Caco-2 (cell line): ENCODE results near the gene OLR1. TPM values are rescaled to one million over a fixed set of nuclear protein-coding genes. Genes with fewer than 3 reads are reported as not detected.

ENCODE experiments used
- BruUV-seq: library from RNA; stranded (reverse); fragments of 400-500 nt; replicated peaks from 2 replicates; lab custom pipeline; 2021; lab: Mats Ljungman, UMichigan
- CTCF ChIA-PET: fragments of 300-600 bp; sonication (Branson Sonifier 250); formaldehyde crosslinking; loops from one replicate; lab custom pipeline; 2022; ENCODE audit warnings: antibody characterized with exemption; lab: Charles Lee
- POLR2A ChIA-PET: fragments of 300-600 bp; sonication (Branson Sonifier 250); formaldehyde crosslinking; loops from one replicate; lab custom pipeline; 2022; ENCODE audit warnings: antibody characterized with exemption; lab: Charles Lee
- DNase-seq, 2 experiments: peaks; one replicate each; pipeline versions ENCODE4 v3.0.0 to v3.0.0-alpha.2; 2020 to 2022
- H3K27me3 ChIP-seq: replicated peaks from 2 replicates; pipeline ENCODE4 v1.6.0; 2011; ENCODE audit warnings: low read length; ENCODE audit not compliant: control insufficient read depth, insufficient read depth
- H3K36me3 ChIP-seq: 2 replicates; pipeline ENCODE4 v1.5.1; 2011; ENCODE audit warnings: low read length; ENCODE audit not compliant: control insufficient read depth, insufficient read depth
- H3K4me1 ChIP-seq: fragments of 250-450 bp; sonication (Bioruptor Pico); 2 replicates; pipeline ENCODE4 v1.5.1; 2020; ENCODE audit warnings: mild to moderate bottlenecking
- H3K4me3 ChIP-seq: 2 replicates; pipeline ENCODE4 v1.5.1; 2011; ENCODE audit warnings: low read depth, mild to moderate bottlenecking, control low read depth, low read length
- H3K9me3 ChIP-seq: fragments of 250-450 bp; sonication (Bioruptor Pico); 2 replicates; pipeline ENCODE4 v1.5.1; 2020; ENCODE audit warnings: mild to moderate bottlenecking, moderate library complexity
- H3K27ac Mint-ChIP-seq: one replicate; pipeline ENCODE4 v1.8.0; 2022; ENCODE audit warnings: mixed read lengths; ENCODE audit not compliant: unreplicated experiment
- H3K27me3 Mint-ChIP-seq: one replicate; pipeline ENCODE4 v1.8.0; 2022; ENCODE audit warnings: mixed read lengths; ENCODE audit not compliant: insufficient read depth, unreplicated experiment
- H3K36me3 Mint-ChIP-seq: one replicate; pipeline ENCODE4 v1.8.0; 2022; ENCODE audit warnings: mild to moderate bottlenecking, mixed read lengths; ENCODE audit not compliant: insufficient read depth, unreplicated experiment
- H3K4me1 Mint-ChIP-seq: one replicate; pipeline ENCODE4 v1.8.0; 2022; ENCODE audit warnings: low read depth, mixed read lengths; ENCODE audit not compliant: unreplicated experiment
- H3K4me3 Mint-ChIP-seq: one replicate; pipeline ENCODE4 v1.8.0; 2022; ENCODE audit warnings: mild to moderate bottlenecking, moderate library complexity, mixed read lengths; ENCODE audit not compliant: unreplicated experiment
- H3K9me3 Mint-ChIP-seq: one replicate; pipeline ENCODE4 v1.8.0; 2022; ENCODE audit warnings: mixed read lengths; ENCODE audit not compliant: unreplicated experiment
- CTCF ChIP-seq, 2 experiments: fragments of 200-600 bp in 1 of 2; IDR thresholded peaks; 1 replicate in 1 of 2; 2 replicates in 1 of 2; pipeline versions ENCODE4 v1.5.1 to v1.8.0; 2011 to 2022; ENCODE audit warnings: antibody characterized with exemption in 1 of 2, control low read depth in 1 of 2, inconsistent platforms in 1 of 2, low read depth in 1 of 2, low read length in 1 of 2, mild to moderate bottlenecking in 1 of 2, moderate library complexity in 1 of 2; ENCODE audit not compliant: insufficient read depth in 1 of 2, severe bottlenecking in 1 of 2, unreplicated experiment in 1 of 2
- intact Hi-C: fragments of 100-400 bp; cut with micrococcal nuclease; formaldehyde crosslinking; loops from one replicate; pipeline ENCODE4 v1.10.0; 2022; ENCODE audit not compliant: unreplicated experiment
- total RNA-seq: library from RNA; stranded (reverse); gene quantifications from 2 replicates; pipeline ENCODE4 v1.2.3, GENCODE V29; 2022

The OLR1 gene
- total RNA-seq, 1 experiment from 2014 or later: 183 TPM

- Mint-ChIP-seq H3K27ac (peak overlapping the region; percentile 99), H3K36me3 (peaks cover 42% of the 10 kb centered on the region), H3K9me3 (no peaks in the 10 kb centered on the region), H3K4me1 (peaks cover 28% of the 10 kb centered on the region), H3K27me3 (no peaks in the 10 kb centered on the region), H3K4me3 (peak overlapping the region; percentile 80)
- no TSS peak for BruUV-seq
- Histone ChIP-seq H3K27me3 (no peaks in the 10 kb centered on the region), H3K4me3 (peak overlapping the region; percentile 92), H3K9me3 (no peaks in the 10 kb centered on the region), H3K36me3 (no peaks in the 10 kb centered on the region), H3K4me1 (peaks cover 24% of the 10 kb centered on the region)
- ChIA-PET CTCF (interaction anchor here (0.6 to 2.2 kb wide), 3 partner anchors 60 to 349 kb away, joined by 3 to 17 read pairs (median 5); no protein-coding TSS in a partner anchor), POLR2A (interaction anchor here (1.5 to 2.2 kb wide), 3 partner anchors 10 to 43 kb away, joined by 3 to 12 read pairs (median 12); no protein-coding TSS in a partner anchor)
- TF ChIP-seq CTCF (IDR thresholded peaks at IDR 0.05; ENCODE audit: insufficient read depth in 1 of 2, low read depth in 1 of 2, low read length in 1 of 2, severe bottlenecking in 1 of 2, unreplicated experiment in 1 of 2): no peak
- peak; percentile 65 to 71 for DNase-seq
- intact Hi-C loops: no loop called here
These were observed 41.5 kb upstream of the OLR1 start for GRCh38 chr12:10213168-10214135.

- peak within 1 kb of the TSS; percentile 99 for H3K27ac Mint-ChIP-seq
- Histone ChIP-seq H3K27me3 (no peaks in the 10 kb centered on the region), H3K4me3 (peak within 1 kb of the TSS; percentile 92), H3K9me3 (no peaks in the 10 kb centered on the region), H3K36me3 (no peaks in the 10 kb centered on the region), H3K4me1 (peaks cover 24% of the 10 kb centered on the region)
- peak within 1 kb of the TSS; percentile 80 for H3K4me3 Mint-ChIP-seq
- no peaks in the 10 kb centered on the region for H3K27me3 Mint-ChIP-seq
- no TSS peak for BruUV-seq
- peak; percentile 85 to 91 for DNase-seq
- ChIA-PET CTCF (interaction anchor here (0.5 to 2.2 kb wide), 6 partner anchors 13 to 616 kb away, joined by 3 to 17 read pairs (median 3); no protein-coding TSS in a partner anchor), POLR2A (interaction anchor here (0.6 to 2.2 kb wide), 10 partner anchors 8 to 1267 kb away, joined by 3 to 12 read pairs (median 3); no protein-coding TSS in a partner anchor)
- H3K9me3 Mint-ChIP-seq: no peaks in the 10 kb centered on the region
- intact Hi-C loops: loop anchor here (1.0 kb wide), 3 partner anchors 22 to 59 kb away; no protein-coding TSS in a partner anchor
- peaks cover 36% of the 10 kb centered on the region for H3K36me3 Mint-ChIP-seq
- H3K4me1 Mint-ChIP-seq: peaks cover 28% of the 10 kb centered on the region
- no peak for TF ChIP-seq CTCF (IDR thresholded peaks at IDR 0.05; ENCODE audit: insufficient read depth in 1 of 2, low read depth in 1 of 2, low read length in 1 of 2, severe bottlenecking in 1 of 2, unreplicated experiment in 1 of 2)
These were observed 40.8 kb upstream of the OLR1 start, which contains the start of gene GABARAPL1 for GRCh38 chr12:10212739-10213131. TSS of gene GABARAPL1 (plus strand) at chr12:10212877. CDS start at chr12:10213130, 253 bp downstream.
